GM18498 (cell line): ENCODE data around the gene MMP25.

Experiments
- ATAC-seq: cut with Tn5 transposase; IDR thresholded peaks from one replicate; pipeline ENCODE4 v1.9.1; 2021; ENCODE audit warnings: mild to moderate bottlenecking, moderate library complexity; ENCODE audit not compliant: unreplicated experiment

MMP25 gene

GRCh38 chr16:3089717-3090592 lies 43.6 kb downstream of the MMP25 start:
- no peak for ATAC-seq

DNA sequence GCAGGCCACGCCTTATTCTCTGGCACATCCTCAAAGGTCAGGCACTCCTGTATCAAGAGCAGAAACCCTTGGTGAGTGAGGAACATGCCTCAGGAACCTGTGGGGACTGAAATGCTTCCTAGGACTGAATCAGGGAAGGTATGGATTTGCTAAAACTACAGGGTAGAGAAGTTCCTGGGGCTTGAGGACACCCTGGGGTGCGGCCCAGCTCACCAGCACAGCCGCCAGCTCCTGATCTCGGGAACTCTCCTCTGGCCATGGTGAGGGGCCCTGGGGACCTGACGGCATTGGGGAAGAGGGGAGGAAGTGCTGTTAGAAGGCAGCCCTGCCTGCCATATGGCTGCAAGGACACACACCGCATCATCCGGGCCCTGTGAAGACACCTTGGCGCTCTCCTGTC lies 45.2 kb downstream of the MMP25 start:
- ATAC-seq = no peak

DNA sequence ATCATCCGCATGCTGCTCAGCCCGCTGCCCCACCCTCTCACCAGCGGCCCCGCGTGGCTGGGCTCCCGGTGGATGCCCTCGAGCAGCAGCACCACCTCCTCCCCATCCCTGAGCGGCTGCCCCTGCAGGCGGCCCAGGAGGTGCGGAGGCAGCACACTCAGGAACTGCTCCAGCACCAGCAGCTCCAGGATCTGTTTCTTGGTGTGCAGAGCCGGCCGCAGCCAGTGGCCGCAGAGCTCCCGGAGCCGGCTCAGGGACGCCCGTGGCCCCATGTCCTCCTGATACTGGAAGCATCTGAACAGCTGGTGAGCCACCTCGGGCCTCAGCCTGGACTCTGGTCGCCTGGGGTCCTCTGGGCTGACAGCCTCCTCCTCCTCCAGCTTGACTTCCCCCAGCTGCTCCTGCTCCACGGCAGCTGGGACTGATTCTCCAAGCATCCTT lies 46.2 kb downstream of the MMP25 start:
- ATAC-seq = no peak

DNA sequence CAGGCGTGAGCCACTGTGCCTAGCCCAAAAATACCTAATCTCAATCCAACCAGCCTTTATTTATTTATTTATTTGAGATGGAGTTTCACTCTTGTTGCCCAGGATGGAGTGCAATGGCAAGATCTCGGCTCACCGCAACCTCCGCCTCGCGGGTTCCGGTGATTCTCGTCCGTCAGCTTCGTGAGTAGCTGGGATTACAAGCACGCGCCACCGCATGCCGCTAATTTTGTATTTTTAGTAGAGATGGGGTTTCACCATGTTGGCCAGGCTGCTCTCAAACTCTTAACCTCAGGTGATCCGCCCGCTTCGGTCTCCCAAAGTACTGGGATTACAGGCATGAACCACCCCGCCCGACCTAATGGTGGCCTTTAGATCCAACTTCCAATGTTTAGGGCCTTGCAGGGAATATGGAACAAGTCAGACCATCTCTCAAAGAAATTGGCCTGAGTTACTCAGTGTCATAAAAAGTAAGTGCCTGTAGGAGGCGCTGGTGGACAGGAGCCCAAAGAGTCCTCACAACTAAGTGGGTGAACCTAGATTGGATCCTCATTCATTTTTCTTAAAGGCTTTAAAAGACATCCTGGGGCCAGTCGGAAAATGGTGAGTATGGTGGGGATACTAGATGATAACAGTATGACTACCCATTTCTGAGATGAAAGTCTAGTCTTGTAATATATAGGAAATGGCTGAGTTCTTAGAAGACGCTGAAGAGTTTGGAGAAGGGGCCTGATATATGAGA lies 48.1 kb downstream of the MMP25 start:
- ATAC-seq = no peak

- ATAC-seq = peak; percentile 55
Observed at GRCh38 chr16:3095869-3096268, 49.5 kb downstream of the MMP25 start.

- no peak for ATAC-seq
Observed at GRCh38 chr16:3096362-3096761, 50.0 kb downstream of the MMP25 start.

DNA sequence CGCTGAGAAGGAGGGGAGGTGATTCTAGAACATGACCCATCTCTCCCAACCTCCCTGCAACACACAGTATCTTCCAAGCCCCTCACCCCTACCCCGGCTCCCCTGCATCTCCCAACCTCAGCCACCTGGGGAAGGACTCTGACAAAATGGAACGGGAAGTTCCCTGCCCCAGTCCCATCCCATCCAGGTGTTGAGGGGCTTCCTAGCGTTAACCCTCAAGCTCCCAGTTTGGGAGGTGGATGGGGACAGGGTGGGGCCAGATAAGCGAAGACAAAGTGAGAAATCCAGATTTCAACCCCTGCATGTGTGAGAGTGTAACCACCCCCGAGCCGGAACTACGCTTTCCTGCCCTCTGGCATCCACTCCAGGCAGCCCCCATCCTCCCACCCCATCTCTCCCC lies 50.9 kb downstream of the MMP25 start:
- no peak for ATAC-seq

- no peak for ATAC-seq
Observed at GRCh38 chr16:3098459-3099394, 52.4 kb downstream of the MMP25 start, which contains the start of gene ZSCAN10. TSS of gene ZSCAN10 (minus strand) at chr16:3099294. CDS start at chr16:3092937, 6,357 bp downstream.

GRCh38 chr16:3099395-3099731 lies 53.0 kb downstream of the MMP25 start:
- no peak for ATAC-seq

GRCh38 chr16:3099732-3100499 lies 53.6 kb downstream of the MMP25 start:
- peak; percentile 64 for ATAC-seq

DNA sequence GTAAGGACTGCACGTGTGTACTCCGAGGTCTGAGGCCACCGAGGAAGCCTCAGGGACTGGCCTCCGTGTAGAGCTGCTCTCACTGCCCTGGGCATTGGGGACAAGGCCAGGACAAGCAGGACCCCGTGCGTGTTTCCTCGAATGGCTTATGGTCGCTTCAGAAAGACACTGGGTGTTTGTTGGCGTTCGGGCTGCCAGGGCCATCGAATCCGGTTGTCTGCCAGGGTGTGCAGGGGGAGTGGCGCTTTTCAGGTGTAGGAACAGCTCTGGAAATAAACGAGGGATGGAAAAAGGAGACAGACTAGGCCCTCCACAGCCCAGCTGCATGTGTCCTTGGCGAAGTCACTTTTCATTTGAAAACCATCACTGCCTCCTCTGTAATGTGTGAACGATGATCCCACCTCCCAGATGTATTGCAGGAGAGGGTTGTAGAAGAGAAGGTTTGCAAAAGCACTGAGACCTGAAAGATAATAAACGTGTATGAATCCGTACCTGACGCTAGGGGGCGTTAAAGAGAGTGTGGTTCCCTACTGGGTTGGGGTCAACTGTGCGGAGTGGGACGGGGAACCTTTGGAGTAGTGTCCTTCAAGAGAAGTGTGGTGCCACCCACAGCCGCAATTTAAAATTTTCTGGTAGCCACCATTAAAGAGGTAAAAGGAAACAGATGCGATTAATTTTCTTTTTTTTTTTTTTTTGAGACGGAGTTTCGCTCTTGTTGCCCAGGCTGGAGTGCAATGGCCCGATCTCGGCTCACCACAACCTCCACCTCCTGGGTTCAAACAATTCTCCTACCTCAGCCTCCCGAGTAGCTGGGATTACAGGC lies 54.9 kb downstream of the MMP25 start:
- ATAC-seq = no peak

DNA sequence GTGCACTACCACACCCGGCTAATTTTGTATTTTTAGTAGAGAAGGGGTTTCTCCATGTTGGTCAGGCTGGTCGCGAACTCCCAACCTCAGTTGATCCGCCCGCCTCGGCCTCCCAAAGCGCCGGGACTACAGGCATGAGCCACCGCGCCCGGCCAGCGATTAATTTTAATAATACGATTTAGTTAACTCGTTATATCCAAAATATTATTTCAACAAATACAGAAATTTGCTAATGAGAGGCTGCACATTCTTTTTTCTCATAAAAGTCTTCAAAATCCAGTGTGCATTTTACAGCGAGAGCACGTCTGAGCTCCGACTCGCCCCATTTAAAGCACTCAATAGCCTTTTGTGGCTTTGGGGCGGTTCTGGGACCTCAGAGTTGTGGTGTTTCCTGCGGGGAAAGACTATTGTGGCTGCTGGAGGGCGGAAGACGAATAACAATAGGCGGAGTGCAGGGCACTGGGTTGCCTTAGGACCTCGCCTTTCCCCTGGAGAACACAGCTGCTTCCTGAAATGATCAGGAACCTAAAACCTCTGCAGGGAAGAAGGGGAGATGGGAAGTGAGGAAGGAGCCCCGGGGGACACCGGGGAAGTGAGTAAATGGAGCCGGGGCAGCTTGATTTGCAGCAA lies 55.6 kb downstream of the MMP25 start:
- no peak for ATAC-seq

DNA sequence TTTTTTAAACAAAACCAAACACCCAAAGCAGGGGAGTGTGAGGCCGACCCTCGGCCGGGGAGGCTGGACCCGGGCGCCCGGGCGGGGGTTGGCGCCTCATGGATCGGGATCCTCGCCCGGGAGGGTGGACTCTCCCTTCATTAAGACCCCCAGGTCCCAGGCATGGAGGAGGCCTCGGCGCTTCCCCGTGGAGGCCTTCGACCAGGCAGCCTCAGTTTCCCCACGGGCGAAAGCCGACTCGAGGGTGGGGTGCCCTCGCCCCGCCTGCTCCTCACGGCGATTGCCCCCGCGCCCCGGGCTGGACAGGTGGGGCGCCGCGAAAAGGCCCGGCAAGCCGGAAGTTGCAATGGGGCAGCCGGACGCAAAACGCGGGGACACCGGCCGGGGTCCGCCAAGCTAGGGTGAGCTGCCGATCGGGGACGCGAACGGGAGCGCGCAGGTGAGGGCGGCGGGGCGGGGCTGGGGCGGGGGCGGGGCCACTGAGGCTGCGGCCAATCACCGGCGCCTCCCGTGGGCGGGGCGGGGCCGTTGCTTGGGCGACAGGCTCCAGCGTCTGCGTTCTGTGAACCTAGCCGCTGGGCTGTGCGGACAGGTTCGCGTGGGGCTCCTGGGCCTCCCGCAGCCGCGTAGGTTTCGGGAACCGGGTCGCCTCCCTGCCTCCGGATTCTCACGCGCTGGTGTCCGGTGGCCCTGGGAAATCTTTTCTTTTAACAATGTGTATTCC lies 60.0 kb downstream of the MMP25 start:
- ATAC-seq = peak; percentile 88
